Immature natural killer cell (primary cell): ENCODE results near the gene FAM120B. TPM values are rescaled to one million over a fixed set of nuclear protein-coding genes. Genes with fewer than 3 reads are reported as not detected.

Experiments used
- DNase-seq, 3 donors: peaks; one replicate each; pipeline ENCODE4 v3.0.0; 2022; ENCODE audit warnings: mixed read lengths in 1 of 3
- H3K27ac Mint-ChIP-seq, 6 donors: one replicate each; pipeline ENCODE4 v1.8.0; 2020; ENCODE audit warnings: mixed read lengths in 6 of 6, mild to moderate bottlenecking in 5 of 6, inconsistent platforms in 4 of 6, moderate library complexity in 3 of 6
- H3K27me3 Mint-ChIP-seq, 3 donors: one replicate each; pipeline ENCODE4 v1.8.0; 2020 to 2021; ENCODE audit warnings: low read depth in 3 of 3, mild to moderate bottlenecking in 3 of 3, mixed read lengths in 3 of 3, moderate library complexity in 3 of 3, inconsistent platforms in 1 of 3
- H3K36me3 Mint-ChIP-seq, 3 donors: one replicate each; pipeline ENCODE4 v1.8.0; 2020; ENCODE audit warnings: mixed read lengths in 3 of 3, inconsistent platforms in 2 of 3, mild to moderate bottlenecking in 2 of 3
- H3K4me1 Mint-ChIP-seq, 2 donors: one replicate each; pipeline ENCODE4 v1.8.0; 2020; ENCODE audit warnings: inconsistent platforms in 2 of 2, mild to moderate bottlenecking in 2 of 2, mixed read lengths in 2 of 2, moderate library complexity in 1 of 2
- H3K4me3 Mint-ChIP-seq, 5 donors: one replicate each; pipeline ENCODE4 v1.8.0; 2020; ENCODE audit warnings: mild to moderate bottlenecking in 5 of 5, mixed read lengths in 5 of 5, inconsistent platforms in 3 of 5, moderate library complexity in 3 of 5
- H3K9me3 Mint-ChIP-seq, 6 donors: one replicate each; pipeline ENCODE4 v1.8.0; 2020; ENCODE audit warnings: mild to moderate bottlenecking in 6 of 6, mixed read lengths in 6 of 6, inconsistent platforms in 4 of 6, moderate library complexity in 3 of 6
- polyA plus RNA-seq, 3 donors: library from polyadenylated mRNA; unstranded; fragments of 300-500 nt; fragmentation: Illumina TruSeq; gene quantifications; one replicate each; pipeline ENCODE4 v1.2.3, GENCODE V29; 2021

FAM120B gene
- polyA plus RNA-seq, 3 donors from 2014 or later = 17.4 to 43.1 (median 26.2) TPM

GRCh38 chr6:170277893-170278742 lies 28.4 kb upstream of the FAM120B start:
- peaks cover 20 to 45% of the 10 kb centered on the region in 2 donors for H3K4me1 Mint-ChIP-seq
- DNase-seq = no peak
- H3K4me3 Mint-ChIP-seq = peak overlapping the region in 2 of 5 donors; percentile 9 to 33
- no peaks in the 10 kb centered on the region for H3K9me3 Mint-ChIP-seq
- H3K27me3 Mint-ChIP-seq = peaks cover 9 to 51% (median 42%) of the 10 kb centered on the region in 3 donors
- H3K27ac Mint-ChIP-seq = no peak overlapping the region
- peaks cover 0 to 14% (median 3%) of the 10 kb centered on the region in 3 donors for H3K36me3 Mint-ChIP-seq

- peaks cover 20 to 41% of the 10 kb centered on the region in 2 donors for H3K4me1 Mint-ChIP-seq
- peak overlapping the region in 1 of 6 donors; percentile 18 for H3K27ac Mint-ChIP-seq
- H3K27me3 Mint-ChIP-seq = peaks cover 9 to 48% (median 41%) of the 10 kb centered on the region in 3 donors
- peaks cover 0 to 14% (median 3%) of the 10 kb centered on the region in 3 donors for H3K36me3 Mint-ChIP-seq
- no peaks in the 10 kb centered on the region for H3K9me3 Mint-ChIP-seq
- peak overlapping the region in 2 of 5 donors; percentile 29 to 33 for H3K4me3 Mint-ChIP-seq
- DNase-seq = no peak
Observed at GRCh38 chr6:170278743-170279094, 27.8 kb upstream of the FAM120B start.

DNA sequence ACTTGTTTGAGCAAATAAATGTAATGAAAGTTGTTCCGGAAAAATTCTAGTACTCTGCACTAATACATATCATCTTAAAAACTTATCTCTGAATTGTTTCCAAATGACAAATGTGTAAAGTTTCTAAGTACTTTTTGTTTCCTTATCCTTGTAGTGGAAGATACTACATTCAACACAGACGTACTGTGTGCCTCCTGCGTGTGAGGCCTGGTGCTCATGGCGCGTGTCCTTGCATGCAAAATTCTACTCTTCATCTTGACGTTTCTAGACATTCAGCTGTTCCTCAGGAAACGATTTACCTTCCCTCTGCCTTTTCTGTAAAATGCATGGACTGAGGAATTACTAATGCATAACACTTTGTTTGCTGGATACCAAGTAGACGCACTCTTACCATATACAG lies 27.1 kb upstream of the FAM120B start:
- peaks cover 0 to 17% (median 3%) of the 10 kb centered on the region in 3 donors for H3K36me3 Mint-ChIP-seq
- peaks cover 20 to 39% of the 10 kb centered on the region in 2 donors for H3K4me1 Mint-ChIP-seq
- H3K27ac Mint-ChIP-seq = no peak overlapping the region
- no peaks in the 10 kb centered on the region for H3K9me3 Mint-ChIP-seq
- DNase-seq = no peak
- H3K27me3 Mint-ChIP-seq = peaks cover 9 to 41% (median 34%) of the 10 kb centered on the region in 3 donors
- peak overlapping the region in 2 of 5 donors; percentile 0 to 29 for H3K4me3 Mint-ChIP-seq

DNA sequence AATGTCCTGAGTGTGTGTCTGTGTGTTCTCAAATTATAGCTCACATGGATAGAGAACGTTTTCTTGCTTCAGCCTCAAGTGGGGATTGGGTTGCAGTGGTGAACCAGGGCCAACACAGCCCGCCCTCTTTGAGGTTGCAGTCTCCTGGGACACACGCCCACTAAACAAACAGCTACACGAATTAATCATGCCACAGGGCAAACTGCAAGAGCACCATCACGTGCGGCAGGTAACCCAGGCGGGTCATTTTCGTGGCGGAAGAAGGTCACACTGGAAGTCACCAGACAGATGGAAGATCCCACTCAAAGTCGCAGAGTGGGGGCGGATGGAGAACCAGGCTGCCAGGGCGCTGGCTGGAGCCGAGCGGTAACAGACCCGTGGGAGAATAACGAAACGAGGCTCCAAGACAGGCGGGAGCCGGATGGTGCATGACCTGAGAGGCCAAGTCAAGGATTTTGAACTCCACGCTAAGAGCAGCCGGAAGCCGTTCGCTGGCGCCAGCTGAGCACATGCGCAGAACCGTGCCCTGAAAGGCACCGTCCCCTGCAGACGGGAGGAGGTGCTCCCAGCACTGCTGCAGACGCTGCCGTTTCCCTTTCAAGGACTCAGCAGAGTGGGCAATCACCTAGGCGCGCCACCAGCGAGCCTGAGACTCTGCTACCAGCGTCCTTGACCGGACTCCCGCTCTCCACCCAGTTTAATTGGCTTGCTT lies 26.4 kb upstream of the FAM120B start:
- Mint-ChIP-seq H3K27ac (peak overlapping the region; percentile 47 to 86 (median 72)), H3K4me1 (peaks cover 20 to 41% of the 10 kb centered on the region in 2 donors), H3K9me3 (no peaks in the 10 kb centered on the region), H3K27me3 (peaks cover 9 to 38% (median 36%) of the 10 kb centered on the region in 3 donors), H3K4me3 (peak overlapping the region; percentile 69 to 87 (median 79)), H3K36me3 (peaks cover 0 to 23% (median 3%) of the 10 kb centered on the region in 3 donors)
- peak; percentile 53 to 67 (median 58) for DNase-seq

DNA sequence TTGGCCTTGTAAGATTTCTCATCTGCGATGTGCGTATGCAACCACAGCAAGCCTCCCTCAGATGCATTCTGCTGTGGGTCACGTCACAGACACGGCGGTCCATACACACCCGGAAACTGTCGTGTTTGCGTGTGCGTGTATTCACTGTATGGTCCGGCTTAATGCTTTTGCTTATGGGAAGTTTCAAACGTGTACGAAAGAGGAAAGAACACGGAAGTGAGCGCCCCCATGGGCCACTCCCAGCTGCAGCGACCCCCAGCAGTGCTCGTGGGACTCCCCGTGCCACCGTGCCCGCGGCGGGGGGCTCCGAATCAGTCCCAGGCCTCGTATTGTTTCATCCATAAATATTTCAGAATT lies 25.9 kb upstream of the FAM120B start:
- Mint-ChIP-seq H3K9me3 (no peaks in the 10 kb centered on the region), H3K27me3 (peaks cover 9 to 38% (median 35%) of the 10 kb centered on the region in 3 donors), H3K4me1 (peaks cover 20 to 46% of the 10 kb centered on the region in 2 donors), H3K4me3 (peak overlapping the region; percentile 69 to 87 (median 79)), H3K27ac (peak overlapping the region; percentile 47 to 86 (median 72)), H3K36me3 (peaks cover 0 to 26% (median 3%) of the 10 kb centered on the region in 3 donors)
- DNase-seq = no peak

GRCh38 chr6:170281331-170282292 lies 24.9 kb upstream of the FAM120B start:
- no peak for DNase-seq
- Mint-ChIP-seq H3K27me3 (peaks cover 12 to 35% (median 33%) of the 10 kb centered on the region in 3 donors), H3K27ac (peak overlapping the region in 1 of 6 donors; percentile 8), H3K36me3 (peaks cover 0 to 32% (median 3%) of the 10 kb centered on the region in 3 donors), H3K4me3 (peak overlapping the region in 2 of 5 donors; percentile 69 to 79), H3K4me1 (peaks cover 21 to 55% of the 10 kb centered on the region in 2 donors), H3K9me3 (no peaks in the 10 kb centered on the region)

DNA sequence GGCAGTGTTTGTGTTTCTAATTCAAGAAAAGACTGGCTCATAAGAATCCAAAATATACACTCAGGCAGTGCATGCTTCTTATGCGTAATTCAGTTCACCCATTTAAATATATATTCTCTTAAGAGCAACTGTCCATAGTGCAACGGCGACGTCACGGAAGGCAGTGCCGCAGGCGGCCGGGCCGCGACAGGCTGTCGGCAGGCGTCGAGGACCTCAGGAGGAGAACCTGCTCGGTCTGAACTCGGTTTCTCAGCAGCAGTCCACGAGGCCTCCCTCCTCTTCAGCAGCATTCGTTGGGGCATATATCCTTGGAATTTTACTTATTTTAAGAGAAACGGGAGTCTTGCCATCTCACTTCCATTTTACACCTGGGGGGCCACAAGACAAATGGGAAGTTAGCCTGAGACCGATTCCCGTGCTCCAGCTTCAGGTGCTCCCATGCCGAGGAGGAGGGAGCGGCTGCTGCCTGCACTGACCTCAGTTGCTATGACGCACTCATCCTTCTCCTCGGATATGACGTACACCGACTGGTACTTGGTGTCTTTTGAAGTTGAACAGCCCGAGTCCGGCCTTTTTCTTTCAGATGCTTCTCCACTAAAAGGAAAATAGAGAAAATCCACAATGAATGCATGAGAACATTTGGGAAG lies 23.9 kb upstream of the FAM120B start:
- Mint-ChIP-seq H3K27ac (no peak overlapping the region), H3K27me3 (peaks cover 8 to 30% (median 29%) of the 10 kb centered on the region in 3 donors), H3K36me3 (peaks cover 0 to 36% (median 0%) of the 10 kb centered on the region in 3 donors), H3K4me1 (peaks cover 20 to 54% of the 10 kb centered on the region in 2 donors), H3K9me3 (no peaks in the 10 kb centered on the region), H3K4me3 (no peak overlapping the region)
- DNase-seq = no peak

DNA sequence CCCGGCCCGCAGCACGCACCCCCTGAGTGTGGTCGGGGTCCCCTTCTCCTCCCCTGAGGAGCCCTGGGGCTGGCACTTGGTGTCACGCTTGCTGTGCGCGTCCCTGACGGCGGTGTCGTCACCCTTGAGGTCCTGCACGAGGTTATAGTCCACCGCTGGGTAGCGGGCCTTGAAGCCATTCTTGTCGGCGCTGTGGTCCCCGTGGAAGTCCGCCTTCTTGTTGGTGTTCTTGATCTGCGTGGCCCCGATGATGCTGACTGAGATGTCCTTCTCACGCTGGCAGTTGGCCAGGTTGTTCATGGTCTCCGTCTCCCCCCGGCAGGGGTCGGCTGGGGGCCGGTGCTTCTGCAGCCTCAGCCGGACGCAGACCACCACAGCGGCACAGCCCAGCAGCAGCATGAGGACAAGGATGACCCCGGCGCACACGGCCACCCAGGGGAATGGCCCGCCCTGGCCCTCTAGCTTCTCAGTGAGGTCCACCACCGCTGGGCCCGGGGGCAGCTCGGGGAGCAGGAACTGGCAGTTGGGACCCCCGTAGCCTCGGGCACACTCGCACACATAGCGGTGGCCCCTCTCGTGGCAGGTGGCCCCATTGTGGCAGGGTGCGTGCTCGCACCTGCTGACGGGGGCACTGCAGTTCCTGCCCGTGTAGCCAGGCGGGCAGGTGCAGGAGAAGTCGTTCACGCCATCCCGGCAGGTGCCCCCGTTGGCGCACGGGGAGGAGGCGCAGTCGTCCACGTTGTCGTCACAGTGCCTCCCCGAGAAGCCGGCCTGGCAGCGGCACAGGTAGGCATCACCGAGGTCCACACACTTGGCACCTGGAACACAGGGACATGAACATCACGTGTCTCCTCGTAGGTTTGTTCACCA lies 23.1 kb upstream of the FAM120B start:
- H3K9me3 Mint-ChIP-seq = no peaks in the 10 kb centered on the region
- H3K27me3 Mint-ChIP-seq = peaks cover 6 to 29% (median 29%) of the 10 kb centered on the region in 3 donors
- no peak overlapping the region for H3K27ac Mint-ChIP-seq
- H3K36me3 Mint-ChIP-seq = peaks cover 0 to 37% (median 1%) of the 10 kb centered on the region in 3 donors
- no peak overlapping the region for H3K4me3 Mint-ChIP-seq
- DNase-seq = no peak
- H3K4me1 Mint-ChIP-seq = peaks cover 22 to 54% of the 10 kb centered on the region in 2 donors

GRCh38 chr6:170284126-170284773 lies 22.3 kb upstream of the FAM120B start:
- Mint-ChIP-seq H3K4me3 (no peak overlapping the region), H3K36me3 (peaks cover 0 to 43% (median 4%) of the 10 kb centered on the region in 3 donors), H3K9me3 (no peaks in the 10 kb centered on the region), H3K4me1 (peaks cover 21 to 54% of the 10 kb centered on the region in 2 donors), H3K27ac (no peak overlapping the region), H3K27me3 (peaks cover 12 to 31% (median 28%) of the 10 kb centered on the region in 3 donors)
- no peak for DNase-seq

DNA sequence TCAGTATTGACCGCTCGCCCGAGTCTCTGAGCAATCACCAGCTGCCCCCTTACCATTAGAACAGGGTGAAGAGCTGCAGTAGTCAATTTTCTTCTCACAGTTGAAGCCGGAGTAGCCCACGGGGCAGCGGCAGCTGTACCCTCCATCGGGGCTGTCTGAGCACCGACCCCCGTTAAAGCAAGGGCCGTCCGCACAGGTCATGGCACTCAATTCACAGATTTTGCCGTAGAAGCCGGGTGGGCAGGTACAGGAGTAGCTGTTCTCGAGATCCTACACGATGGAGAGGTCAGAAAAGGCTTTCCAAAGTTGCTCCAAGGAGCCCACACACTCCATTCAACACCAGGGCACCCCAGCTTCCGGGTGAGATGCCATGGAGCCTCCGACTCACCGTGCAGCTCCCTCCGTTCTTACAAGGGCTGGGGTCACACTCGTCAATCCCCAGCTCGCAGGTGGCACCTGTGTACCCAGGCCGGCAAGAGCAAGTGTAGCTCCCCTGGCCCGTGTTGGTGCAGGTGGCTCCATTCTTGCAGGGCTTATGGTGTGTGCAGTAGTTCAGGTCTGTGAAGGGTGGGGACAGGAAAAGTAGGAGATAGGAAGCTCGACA lies 21.6 kb upstream of the FAM120B start:
- no peak overlapping the region for H3K4me3 Mint-ChIP-seq
- peaks cover 9 to 28% (median 24%) of the 10 kb centered on the region in 3 donors for H3K27me3 Mint-ChIP-seq
- DNase-seq = no peak
- H3K9me3 Mint-ChIP-seq = no peaks in the 10 kb centered on the region
- peaks cover 18 to 47% of the 10 kb centered on the region in 2 donors for H3K4me1 Mint-ChIP-seq
- peaks cover 0 to 43% (median 4%) of the 10 kb centered on the region in 3 donors for H3K36me3 Mint-ChIP-seq
- H3K27ac Mint-ChIP-seq = no peak overlapping the region

GRCh38 chr6:170285482-170285881 lies 21.1 kb upstream of the FAM120B start:
- Mint-ChIP-seq H3K9me3 (no peaks in the 10 kb centered on the region), H3K27me3 (peaks cover 14 to 27% (median 26%) of the 10 kb centered on the region in 3 donors), H3K36me3 (peaks cover 0 to 43% (median 4%) of the 10 kb centered on the region in 3 donors), H3K4me1 (peaks cover 21 to 41% of the 10 kb centered on the region in 2 donors), H3K4me3 (no peak overlapping the region), H3K27ac (no peak overlapping the region)
- DNase-seq = no peak
